Gastroesophageal sphincter (tissue), 4 donors: Measurements from ENCODE around the gene NBEA. TPM values are rescaled to one million over a fixed set of nuclear protein-coding genes. Genes with fewer than 3 reads are reported as not detected.

Experiments used
- ATAC-seq: fragments of 150-250 bp; one replicate; pipeline ENCODE4 v1.9.1; 2016; ENCODE audit warnings: mild to moderate bottlenecking, moderate library complexity
- H3K27ac ChIP-seq, 4 donors: fragments of 200-600 bp; sonication (generic) in 3 of 4; 1 replicate in 3 of 4; 2 replicates in 1 of 4; pipeline ENCODE4 v1.5.1; 2016 to 2019
- H3K27me3 ChIP-seq: fragments of 200-600 bp; sonication (generic); one replicate; pipeline ENCODE4 v1.5.1; 2019
- H3K36me3 ChIP-seq, 2 donors: fragments of 200-600 bp; sonication (generic); one replicate each; pipeline ENCODE4 v1.5.1; 2019; ENCODE audit warnings: control low read depth in 1 of 2
- H3K4me1 ChIP-seq, 3 donors: fragments of 200-600 bp; sonication (generic); 1 replicate in 2 of 3; 2 replicates in 1 of 3; pipeline ENCODE4 v1.5.1; 2016 to 2019; ENCODE audit warnings: control low read depth in 2 of 3
- H3K4me3 ChIP-seq, 2 donors: fragments of 200-600 bp; sonication (generic); one replicate each; pipeline ENCODE4 v1.5.1; 2019; ENCODE audit warnings: mild to moderate bottlenecking in 1 of 2, moderate library complexity in 1 of 2
- H3K9me3 ChIP-seq, 3 donors: fragments of 200-600 bp; sonication (generic); one replicate each; pipeline ENCODE4 v1.5.1; 2017 to 2019; ENCODE audit warnings: control low read depth in 2 of 3
- CTCF ChIP-seq, 4 experiments: fragments of 200-600 bp in 2 of 4; fragments of 450-650 bp in 2 of 4; sonication (generic) in 1 of 4; IDR thresholded peaks; one replicate each; pipeline ENCODE4 v1.5.1; 2017 to 2019; ENCODE audit warnings: antibody characterized with exemption in 4 of 4, mild to moderate bottlenecking in 2 of 4, moderate library complexity in 2 of 4
- EP300 ChIP-seq: sonication (generic); formaldehyde crosslinking; IDR thresholded peaks from one replicate; pipeline ENCODE4 v1.6.1; 2017; ENCODE audit warnings: antibody characterized with exemption, mild to moderate bottlenecking
- POLR2A ChIP-seq, 2 donors: fragments of 450-650 bp; IDR thresholded peaks; one replicate each; pipeline ENCODE4 v1.6.1; 2017; ENCODE audit warnings: antibody characterized with exemption in 2 of 2, mild to moderate bottlenecking in 2 of 2, moderate library complexity in 1 of 2
- POLR2AphosphoS5 ChIP-seq: sonication (generic); formaldehyde crosslinking; IDR thresholded peaks from one replicate; pipeline ENCODE4 v1.6.1; 2017; ENCODE audit warnings: antibody characterized with exemption
- WGBS, 2 donors: methylation state at CpG; one replicate each; pipeline ENCODE4 v1.1.5; 2018; ENCODE audit warnings: low coverage in 1 of 2; 5-methylcytosine and 5-hydroxymethylcytosine counted together
- total RNA-seq, 4 donors: library from RNA; depleted of rRNA; stranded (reverse); fragments of >200 nt; gene quantifications; one replicate each; pipeline ENCODE4 v1.1.0, GENCODE V29; 2016

NBEA gene
- total RNA-seq, 4 donors from 2014 or later = 24.8 to 52.1 (median 35.4) TPM

- peak; percentile 73 for ATAC-seq
- H3K36me3 ChIP-seq = no peaks in the 10 kb centered on the region
- no peak overlapping the region for H3K27ac ChIP-seq
- WGBS, 2 donors = 35 to 40% methylated on average over 2 to 5 of the region's 5 CpGs
- H3K27me3 ChIP-seq = no peaks in the 10 kb centered on the region
- no peak overlapping the region for H3K4me3 ChIP-seq
- H3K4me1 ChIP-seq = no peaks in the 10 kb centered on the region
- H3K9me3 ChIP-seq = no peaks in the 10 kb centered on the region
- TF ChIP-seq POLR2A (IDR thresholded peaks at IDR 0.05) (no peak), POLR2AphosphoS5 (no peak), CTCF (IDR thresholded peaks at IDR 0.05) (no peak), EP300 (no peak)
Measured at GRCh38 chr13:35512271-35512920, 570.3 kb downstream of the NBEA start.

GRCh38 chr13:35514061-35514477 lies 572.0 kb downstream of the NBEA start:
- Histone ChIP-seq H3K36me3 (no peaks in the 10 kb centered on the region), H3K27ac (no peak overlapping the region), H3K27me3 (no peaks in the 10 kb centered on the region), H3K9me3 (no peaks in the 10 kb centered on the region), H3K4me3 (no peak overlapping the region), H3K4me1 (no peaks in the 10 kb centered on the region)
- WGBS, 2 donors = 81 to 90% methylated on average over 4 to 7 of the region's 7 CpGs
- no peak for TF ChIP-seq POLR2A (IDR thresholded peaks at IDR 0.05)
- no peak for TF ChIP-seq CTCF (IDR thresholded peaks at IDR 0.05)
- TF ChIP-seq POLR2AphosphoS5 = no peak
- no peak for TF ChIP-seq EP300
- no peak for ATAC-seq

- Histone ChIP-seq H3K27ac (no peak overlapping the region), H3K4me3 (no peak overlapping the region), H3K4me1 (no peaks in the 10 kb centered on the region), H3K27me3 (no peaks in the 10 kb centered on the region), H3K9me3 (no peaks in the 10 kb centered on the region), H3K36me3 (no peaks in the 10 kb centered on the region)
- no peak for TF ChIP-seq POLR2AphosphoS5
- TF ChIP-seq EP300 = no peak
- no peak for TF ChIP-seq POLR2A (IDR thresholded peaks at IDR 0.05)
- TF ChIP-seq CTCF (IDR thresholded peaks at IDR 0.05) = no peak
- WGBS, 2 donors = 47 to 66% methylated on average over 5 to 6 of the region's 6 CpGs
- no peak for ATAC-seq
Measured at GRCh38 chr13:35514801-35515502, 572.9 kb downstream of the NBEA start.

GRCh38 chr13:35518337-35518946 lies 576.4 kb downstream of the NBEA start:
- WGBS, 2 donors = 83 to 85% methylated on average over 5 of the region's 5 CpGs
- H3K27ac ChIP-seq = no peak overlapping the region
- TF ChIP-seq EP300 (no peak), POLR2AphosphoS5 (no peak), CTCF (IDR thresholded peaks at IDR 0.05) (no peak), POLR2A (IDR thresholded peaks at IDR 0.05) (no peak)

More at GRCh38 chr13:35518337-35518946, 576.4 kb downstream of the NBEA start:
- no peak for ATAC-seq
- Histone ChIP-seq H3K9me3 (no peaks in the 10 kb centered on the region), H3K4me1 (no peaks in the 10 kb centered on the region), H3K4me3 (no peak overlapping the region), H3K27me3 (no peaks in the 10 kb centered on the region), H3K36me3 (no peaks in the 10 kb centered on the region)
